WI38 (cell line): ENCODE data around the gene ME1.
A peak's percentile ranks its signal among the peaks of the same experiment; 100 is the strongest.

Source experiments
- H3K4me3 ChIP-seq: 2 replicates; pipeline ENCODE4 v1.5.1; 2011; ENCODE audit warnings: low read depth, mild to moderate bottlenecking, control low read depth, low read length
- TF ChIP-seq, protein P1 (sequence below): IDR thresholded peaks from 2 replicates; pipeline ENCODE4 v1.5.1; 2012; ENCODE audit warnings: low read depth, mild to moderate bottlenecking, control low read depth, low read length

ME1 gene

DNA sequence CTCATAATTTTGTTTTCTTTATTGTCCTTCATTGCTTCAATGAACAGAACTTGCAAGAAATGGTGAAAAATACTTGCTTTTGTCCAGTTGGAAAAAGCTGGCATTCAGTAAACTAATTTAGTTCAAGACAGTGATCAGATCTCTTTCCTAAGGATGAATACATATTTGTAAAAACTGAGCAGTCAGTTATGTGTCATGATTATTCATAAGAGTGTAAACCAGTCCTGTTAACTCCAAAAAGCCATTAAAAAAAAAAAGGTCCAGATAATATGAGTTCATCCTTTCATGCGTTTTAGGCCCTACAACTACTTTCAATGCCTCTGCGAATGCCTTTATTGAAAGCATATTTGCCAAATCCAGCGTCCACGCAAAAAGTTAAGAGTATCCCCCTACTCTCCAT, 238.4 kb downstream of the ME1 start:
- H3K4me3 ChIP-seq: peak overlapping the region; percentile 74
- TF ChIP-seq, protein P1, sequence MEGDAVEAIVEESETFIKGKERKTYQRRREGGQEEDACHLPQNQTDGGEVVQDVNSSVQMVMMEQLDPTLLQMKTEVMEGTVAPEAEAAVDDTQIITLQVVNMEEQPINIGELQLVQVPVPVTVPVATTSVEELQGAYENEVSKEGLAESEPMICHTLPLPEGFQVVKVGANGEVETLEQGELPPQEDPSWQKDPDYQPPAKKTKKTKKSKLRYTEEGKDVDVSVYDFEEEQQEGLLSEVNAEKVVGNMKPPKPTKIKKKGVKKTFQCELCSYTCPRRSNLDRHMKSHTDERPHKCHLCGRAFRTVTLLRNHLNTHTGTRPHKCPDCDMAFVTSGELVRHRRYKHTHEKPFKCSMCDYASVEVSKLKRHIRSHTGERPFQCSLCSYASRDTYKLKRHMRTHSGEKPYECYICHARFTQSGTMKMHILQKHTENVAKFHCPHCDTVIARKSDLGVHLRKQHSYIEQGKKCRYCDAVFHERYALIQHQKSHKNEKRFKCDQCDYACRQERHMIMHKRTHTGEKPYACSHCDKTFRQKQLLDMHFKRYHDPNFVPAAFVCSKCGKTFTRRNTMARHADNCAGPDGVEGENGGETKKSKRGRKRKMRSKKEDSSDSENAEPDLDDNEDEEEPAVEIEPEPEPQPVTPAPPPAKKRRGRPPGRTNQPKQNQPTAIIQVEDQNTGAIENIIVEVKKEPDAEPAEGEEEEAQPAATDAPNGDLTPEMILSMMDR: no peak

DNA sequence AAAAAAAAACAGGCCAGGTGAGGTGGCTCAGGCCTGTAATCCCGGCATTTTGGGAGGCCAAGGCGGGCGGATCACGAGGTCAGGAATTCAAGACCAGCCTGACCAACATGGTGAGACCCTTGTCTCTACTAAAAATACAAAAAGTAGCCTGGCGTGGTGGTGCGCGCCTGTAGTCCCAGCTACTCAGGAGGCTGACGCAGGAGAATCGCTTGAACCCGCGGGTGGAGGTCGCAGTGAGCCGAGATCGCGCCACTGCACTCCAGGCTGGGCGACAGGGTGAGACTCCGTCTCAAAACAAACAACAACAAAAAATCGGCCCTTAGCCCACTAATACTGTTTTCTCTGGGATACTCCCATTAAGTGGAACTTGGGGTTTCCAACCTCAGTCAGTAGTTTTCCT, 238.9 kb downstream of the ME1 start:
- H3K4me3 ChIP-seq: peak overlapping the region; percentile 74

DNA sequence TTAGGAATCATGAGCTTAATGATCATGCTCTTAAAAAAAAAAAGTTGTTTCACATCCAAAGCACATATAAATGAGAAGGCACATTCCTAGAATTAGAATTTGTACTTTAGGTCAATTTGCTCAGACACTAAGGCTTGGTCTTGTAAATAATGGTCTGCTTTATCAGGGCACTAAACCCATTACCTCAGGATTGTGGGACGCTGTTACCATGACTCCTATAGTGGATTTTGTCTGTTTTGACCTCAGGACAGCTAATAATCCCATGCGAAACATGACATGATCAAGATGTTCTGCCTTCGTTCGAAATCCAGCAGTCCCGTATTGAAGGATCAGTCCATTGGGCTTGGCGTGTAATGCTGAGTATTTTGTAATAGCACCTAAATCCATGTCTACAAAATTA, 240.2 kb downstream of the ME1 start:
- no peak overlapping the region for H3K4me3 ChIP-seq
- TF ChIP-seq, protein P1: no peak

DNA sequence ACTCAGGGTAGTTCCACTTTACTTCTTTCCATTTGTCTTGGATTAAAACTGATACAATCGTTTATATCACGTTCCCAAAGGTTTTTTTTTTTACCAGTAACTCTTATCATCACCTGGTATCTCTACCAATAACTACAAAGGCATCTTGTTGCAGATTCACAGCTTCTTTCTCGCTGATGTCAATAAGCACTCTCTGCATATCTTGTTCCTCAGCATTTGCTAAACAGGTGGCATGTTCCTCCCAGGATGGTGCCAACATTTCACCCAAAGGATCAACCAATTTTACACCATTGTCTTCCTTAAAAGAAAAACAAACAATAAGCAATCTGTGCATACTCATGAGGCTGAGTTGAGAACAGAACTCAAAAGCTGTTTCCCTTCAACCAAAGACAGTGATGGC, 242.3 kb downstream of the ME1 start:
- H3K4me3 ChIP-seq: no peak overlapping the region
- TF ChIP-seq, protein P1: no peak

DNA sequence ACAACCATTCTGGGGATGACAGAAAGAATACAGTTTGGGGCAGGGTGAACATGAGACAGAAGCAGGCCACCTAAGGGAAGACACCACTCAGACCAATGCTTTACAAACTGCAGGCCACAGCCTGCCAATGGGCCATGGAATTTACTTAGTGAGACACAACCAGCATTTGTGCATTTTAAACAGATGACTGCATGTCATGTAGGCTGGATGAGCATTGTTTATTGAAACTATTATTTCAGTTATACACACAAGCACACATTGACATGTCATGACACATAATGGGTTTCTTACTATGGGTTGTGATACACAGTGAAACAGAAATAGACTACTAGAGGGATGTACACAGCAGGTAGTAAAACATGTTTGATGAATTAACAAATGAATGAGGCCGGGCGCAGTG, 245.8 kb downstream of the ME1 start:
- TF ChIP-seq, protein P1: no peak
- no peak overlapping the region for H3K4me3 ChIP-seq

DNA sequence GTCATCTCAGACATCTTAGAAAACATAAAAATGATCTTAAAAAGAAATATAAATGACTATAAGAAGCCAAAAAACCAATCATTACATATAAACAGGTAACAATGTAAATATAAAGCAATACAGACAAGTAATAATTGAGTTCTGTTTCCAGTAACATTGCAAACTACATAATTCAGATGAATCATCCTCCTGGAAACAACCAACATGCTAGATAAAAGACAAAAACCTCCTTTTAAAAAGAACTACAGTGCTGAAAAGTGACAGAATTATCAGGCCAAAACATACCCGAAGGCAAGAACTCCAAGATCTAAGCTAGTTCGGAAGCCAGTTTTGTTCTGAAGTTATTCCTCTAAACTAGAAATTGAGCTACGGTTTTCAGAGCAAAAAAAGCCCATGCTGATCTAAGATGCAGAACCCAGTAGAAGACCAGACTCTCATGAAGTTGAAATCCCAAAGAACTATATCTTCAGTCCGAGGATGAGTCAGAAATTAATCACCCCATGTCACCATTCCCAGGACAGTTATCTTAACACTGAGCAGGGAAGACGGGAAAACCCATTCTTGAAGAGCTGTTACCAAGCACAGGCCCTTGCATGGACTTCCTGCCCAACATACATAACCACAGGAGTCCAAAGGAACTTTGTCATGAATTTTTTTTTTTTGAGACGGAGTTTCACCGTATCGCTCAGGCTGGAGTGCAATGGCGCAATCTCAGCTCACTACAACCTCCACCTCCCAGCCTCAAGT, 247.6 kb downstream of the ME1 start:
- TF ChIP-seq, protein P1: no peak

DNA sequence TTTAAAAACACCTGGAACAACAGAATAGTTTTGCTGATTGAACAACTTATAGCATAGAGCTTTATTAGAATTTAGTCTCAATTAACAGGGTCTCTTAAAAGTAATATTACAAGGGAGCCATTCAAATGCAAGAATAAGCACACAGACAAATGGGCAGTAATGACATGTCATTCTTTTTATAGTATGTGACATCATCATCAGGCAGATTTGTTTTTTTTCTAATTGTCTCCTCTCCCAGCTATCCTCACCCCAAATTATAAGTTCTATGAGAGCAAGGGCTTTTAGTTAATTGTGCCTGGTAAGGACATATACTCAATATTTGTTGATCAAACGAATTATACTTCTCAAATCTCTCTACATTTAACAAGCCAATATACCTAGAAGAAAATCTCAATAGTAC, 248.7 kb downstream of the ME1 start:
- TF ChIP-seq, protein P1: no peak
- no peak overlapping the region for H3K4me3 ChIP-seq

More for the DNA sequence above, 247.6 kb downstream of the ME1 start:
- H3K4me3 ChIP-seq: no peak overlapping the region

DNA sequence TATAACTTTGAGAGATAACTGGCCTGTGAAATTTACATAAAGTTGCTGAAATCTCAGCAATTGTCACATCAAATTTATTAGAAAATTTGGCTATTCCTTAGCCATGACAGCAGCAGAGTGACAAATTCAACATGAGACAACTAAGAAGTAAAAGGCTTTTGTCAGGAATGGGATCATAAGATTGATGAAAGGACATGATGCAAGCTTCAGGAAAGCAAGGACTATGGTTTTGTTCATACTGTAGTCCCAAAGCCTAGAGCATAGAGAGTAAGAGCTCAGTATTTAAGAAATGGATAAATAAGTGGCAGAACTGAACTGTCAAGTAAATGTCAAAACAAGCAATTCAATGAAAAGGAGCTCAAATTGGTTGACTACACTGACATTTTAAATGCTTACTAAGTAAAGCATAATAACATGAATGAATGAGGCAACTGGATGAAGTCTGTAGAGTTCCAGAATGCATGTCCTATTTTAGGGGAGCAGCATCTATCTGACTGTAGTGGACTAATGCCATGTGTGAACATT, 250.4 kb downstream of the ME1 start:
- TF ChIP-seq, protein P1: no peak
- H3K4me3 ChIP-seq: no peak overlapping the region
